ENCODE results near the gene CRLF3. TPM values are rescaled to one million over a fixed set of nuclear protein-coding genes. Genes with fewer than 3 reads are reported as not detected.

The CRLF3 gene
- total RNA-seq, 1 donor: 12.5 TPM

DNA sequence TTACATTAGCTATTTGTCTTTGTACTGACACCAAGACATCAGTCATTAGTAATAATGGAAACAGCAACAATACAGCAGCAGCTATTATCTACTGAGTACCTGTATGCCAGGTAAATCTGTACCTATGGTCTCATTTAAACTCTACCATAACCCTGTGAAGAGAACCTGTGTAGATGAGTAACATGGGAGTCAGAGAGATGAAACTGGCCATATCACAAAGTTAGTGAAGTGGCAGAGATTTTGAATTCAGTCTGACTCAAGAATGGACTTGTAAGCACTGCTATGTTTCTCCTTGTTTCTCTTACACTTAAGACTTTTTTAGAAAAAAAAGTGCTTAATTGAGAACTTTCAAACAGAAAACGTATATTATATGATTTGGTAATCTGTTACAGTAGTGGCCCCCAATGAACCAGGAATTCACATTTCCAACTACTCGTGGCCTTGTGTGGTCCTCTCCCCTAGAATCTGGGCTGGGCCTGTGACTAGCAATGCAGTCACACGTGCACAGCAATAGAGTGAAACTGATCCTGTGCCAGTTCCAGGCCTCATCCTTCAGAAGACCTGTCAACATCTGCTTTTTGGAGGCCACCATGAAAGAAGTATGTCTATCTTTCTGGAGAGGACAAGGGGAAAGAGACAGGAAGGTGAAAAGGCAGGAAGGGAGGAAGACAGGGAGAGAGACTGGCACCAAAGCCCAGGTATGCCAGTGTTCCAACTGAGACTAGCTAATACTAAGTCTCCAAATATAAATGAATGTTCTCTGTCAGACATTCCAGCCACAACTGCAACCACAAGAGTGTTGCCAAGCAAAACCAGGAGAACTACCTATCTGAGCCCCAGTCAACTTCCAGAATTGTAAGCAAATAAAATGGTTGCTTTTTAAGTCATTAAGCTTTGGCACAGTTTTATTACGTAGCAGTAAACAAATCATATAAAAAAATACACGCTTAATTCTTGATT is 12.0 kb downstream of the CRLF3 start:
- peak; percentile 32 for DNase-seq (ENCODE audit: low read depth)
- H3K4me3 ChIP-seq (ENCODE audit: low read depth, low read length): no peak overlapping the region
- TF ChIP-seq, protein P1, sequence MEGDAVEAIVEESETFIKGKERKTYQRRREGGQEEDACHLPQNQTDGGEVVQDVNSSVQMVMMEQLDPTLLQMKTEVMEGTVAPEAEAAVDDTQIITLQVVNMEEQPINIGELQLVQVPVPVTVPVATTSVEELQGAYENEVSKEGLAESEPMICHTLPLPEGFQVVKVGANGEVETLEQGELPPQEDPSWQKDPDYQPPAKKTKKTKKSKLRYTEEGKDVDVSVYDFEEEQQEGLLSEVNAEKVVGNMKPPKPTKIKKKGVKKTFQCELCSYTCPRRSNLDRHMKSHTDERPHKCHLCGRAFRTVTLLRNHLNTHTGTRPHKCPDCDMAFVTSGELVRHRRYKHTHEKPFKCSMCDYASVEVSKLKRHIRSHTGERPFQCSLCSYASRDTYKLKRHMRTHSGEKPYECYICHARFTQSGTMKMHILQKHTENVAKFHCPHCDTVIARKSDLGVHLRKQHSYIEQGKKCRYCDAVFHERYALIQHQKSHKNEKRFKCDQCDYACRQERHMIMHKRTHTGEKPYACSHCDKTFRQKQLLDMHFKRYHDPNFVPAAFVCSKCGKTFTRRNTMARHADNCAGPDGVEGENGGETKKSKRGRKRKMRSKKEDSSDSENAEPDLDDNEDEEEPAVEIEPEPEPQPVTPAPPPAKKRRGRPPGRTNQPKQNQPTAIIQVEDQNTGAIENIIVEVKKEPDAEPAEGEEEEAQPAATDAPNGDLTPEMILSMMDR (IDR thresholded peaks at IDR 0.05; ENCODE audit: insufficient read depth, low read length): no peak

DNA sequence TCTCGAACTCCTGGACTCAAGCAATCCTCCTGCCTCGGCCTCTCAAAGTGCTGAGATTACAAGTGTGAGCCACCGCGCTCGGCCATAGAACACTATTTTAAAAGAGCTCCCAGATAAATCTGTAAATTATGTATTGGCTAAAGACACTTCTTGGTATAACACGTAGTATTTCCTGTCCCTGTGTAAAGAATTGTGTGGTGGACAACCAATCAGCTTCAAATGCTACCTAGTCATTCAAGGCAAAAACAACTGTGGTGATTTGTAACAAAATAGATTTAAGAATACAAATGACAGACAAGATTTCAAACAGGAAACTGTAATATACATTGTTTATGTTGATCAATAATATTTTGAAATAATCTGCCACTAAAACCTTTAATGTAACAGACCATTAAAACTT is 14.6 kb downstream of the CRLF3 start:
- TF ChIP-seq, protein P1 (IDR thresholded peaks at IDR 0.05; ENCODE audit: insufficient read depth, low read length): no peak
- DNase-seq (ENCODE audit: low read depth): no peak
- no peak overlapping the region for H3K4me3 ChIP-seq (ENCODE audit: low read depth, low read length)

DNA sequence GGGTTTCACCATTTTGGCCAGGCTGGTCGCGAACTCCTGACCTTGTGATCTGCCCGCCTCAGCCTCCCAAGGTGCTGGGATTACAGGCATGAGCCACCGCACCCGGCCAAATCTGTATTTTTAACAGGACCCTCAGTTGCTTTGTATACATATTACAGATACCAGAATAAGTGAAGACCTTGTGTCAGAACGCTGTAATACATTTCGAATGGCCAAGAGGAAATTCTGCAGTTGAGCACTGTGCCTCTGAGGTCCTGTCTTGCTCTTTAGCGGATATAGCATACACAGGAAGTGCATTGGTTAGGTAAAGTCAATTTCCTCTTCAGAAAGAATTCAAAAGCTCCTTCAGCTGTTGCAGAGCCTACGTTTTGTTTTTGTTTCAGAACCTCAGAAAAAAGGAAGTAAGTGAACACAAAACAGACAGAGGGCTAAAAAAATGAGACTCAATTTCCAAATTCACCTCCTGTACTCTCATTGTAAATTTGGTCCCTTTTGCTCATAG is 15.7 kb downstream of the CRLF3 start:
- H3K4me3 ChIP-seq (ENCODE audit: low read depth, low read length): no peak overlapping the region
- no peak for DNase-seq (ENCODE audit: low read depth)
- TF ChIP-seq, protein P1 (IDR thresholded peaks at IDR 0.05; ENCODE audit: insufficient read depth, low read length): no peak

DNA sequence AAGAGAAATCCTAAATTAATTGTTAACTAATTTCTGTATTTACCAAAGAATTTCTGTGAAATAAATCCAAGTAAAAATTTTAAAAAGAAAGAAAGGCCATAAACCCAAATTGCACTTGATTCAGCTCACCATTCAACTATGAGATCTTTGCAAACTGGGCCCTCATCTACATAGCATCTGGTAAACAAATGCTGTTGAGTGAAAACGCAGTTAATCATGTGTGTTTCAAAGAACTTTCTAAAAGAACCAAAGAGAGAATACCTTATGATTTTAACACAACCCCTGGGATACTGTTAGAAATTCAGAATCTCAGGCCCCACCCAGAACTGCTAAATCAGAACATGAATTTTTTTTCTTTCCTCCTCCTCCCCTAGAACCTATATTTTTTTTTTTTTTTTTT is 16.6 kb downstream of the CRLF3 start:
- no peak overlapping the region for H3K4me3 ChIP-seq (ENCODE audit: low read depth, low read length)
- TF ChIP-seq, protein P1 (IDR thresholded peaks at IDR 0.05; ENCODE audit: insufficient read depth, low read length): no peak
- DNase-seq (ENCODE audit: low read depth): no peak

DNA sequence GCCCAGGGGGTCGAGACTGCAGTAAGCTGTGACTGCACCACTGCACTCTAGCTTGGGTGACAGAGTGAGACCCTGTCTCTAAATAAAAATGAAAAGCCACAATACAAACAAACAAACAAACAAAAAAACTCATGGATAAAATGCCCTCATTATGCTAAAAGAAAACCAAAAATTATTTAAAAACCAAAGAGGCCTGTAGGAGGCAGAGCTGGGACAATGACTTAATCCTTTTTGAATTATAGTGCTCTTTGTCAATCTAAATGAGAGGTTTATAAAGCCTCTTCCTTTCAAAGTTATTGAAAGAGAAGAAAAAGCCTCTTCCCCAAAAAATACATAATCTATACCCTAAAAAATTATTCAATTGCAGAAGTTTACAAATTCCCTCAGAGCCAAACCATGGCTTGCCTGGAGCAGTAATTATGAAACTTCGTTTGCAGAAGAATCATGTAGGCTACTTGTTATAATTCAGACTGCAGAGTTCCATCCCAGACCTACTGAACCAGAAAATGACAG is 18.5 kb downstream of the CRLF3 start:
- no peak for DNase-seq (ENCODE audit: low read depth)
- TF ChIP-seq, protein P1 (IDR thresholded peaks at IDR 0.05; ENCODE audit: insufficient read depth, low read length): peak; percentile 11
- no peak overlapping the region for H3K4me3 ChIP-seq (ENCODE audit: low read depth, low read length)

DNA sequence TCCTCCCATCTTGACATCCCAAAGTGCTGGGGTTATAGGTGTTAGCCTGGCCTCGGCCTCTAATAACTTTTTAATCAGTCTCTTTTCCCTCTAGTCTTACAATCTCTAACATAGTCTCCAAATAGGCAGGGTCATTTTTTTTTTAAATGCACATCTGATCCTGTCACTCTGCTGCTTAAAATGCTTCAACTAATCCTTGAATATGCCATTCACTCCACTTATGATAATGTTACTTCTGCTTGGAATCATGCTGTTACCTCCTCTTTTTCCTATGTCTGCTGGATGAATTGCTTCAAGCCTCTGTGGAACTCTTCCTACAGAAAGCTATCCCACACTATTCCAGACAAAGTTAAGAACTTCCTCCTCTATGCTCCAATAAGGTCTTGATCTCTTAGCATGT is 22.8 kb downstream of the CRLF3 start:
- no peak for DNase-seq (ENCODE audit: low read depth)
- H3K4me3 ChIP-seq (ENCODE audit: low read depth, low read length): no peak overlapping the region
- TF ChIP-seq, protein P1 (IDR thresholded peaks at IDR 0.05; ENCODE audit: insufficient read depth, low read length): no peak
